ENCODE measurements around the gene RAI2. TPM values are rescaled to one million over a fixed set of nuclear protein-coding genes. Genes with fewer than 3 reads are reported as not detected.

Gene RAI2
- total RNA-seq, 1 donor = 0.36 TPM

GRCh38 chrX:17824980-17825379 lies 36.1 kb downstream of the RAI2 start:
- no peaks in the 10 kb centered on the region for H3K27me3 ChIP-seq (ENCODE audit: insufficient read depth, low read length)
- no peak for DNase-seq (ENCODE audit: insufficient read length, low spot score, missing footprints)
- H3K27ac ChIP-seq (ENCODE audit: low read depth, low read length) = no peak overlapping the region
- no peak for TF ChIP-seq CTCF (IDR thresholded peaks at IDR 0.05; ENCODE audit: extremely low read depth, low read depth, low read length)
- H3K9me3 ChIP-seq (ENCODE audit: low read depth, low read length) = no peaks in the 10 kb centered on the region
- H3K36me3 ChIP-seq (ENCODE audit: insufficient read depth, low read length) = no peaks in the 10 kb centered on the region
- no peak overlapping the region for H3K4me2 ChIP-seq (ENCODE audit: insufficient read depth, low read length)
- no peaks in the 10 kb centered on the region for H4K20me1 ChIP-seq (ENCODE audit: insufficient read depth, low read length)
- H3K4me1 ChIP-seq (ENCODE audit: insufficient read depth, low read length) = peaks cover 3% of the 10 kb centered on the region
- H3K79me2 ChIP-seq (ENCODE audit: insufficient read depth, low read length) = no peaks in the 10 kb centered on the region
- H3K4me3 ChIP-seq (ENCODE audit: insufficient read depth, low read length) = no peak overlapping the region
- no peak overlapping the region for H2AFZ ChIP-seq (ENCODE audit: low read length)

GRCh38 chrX:17822351-17822750 lies 38.7 kb downstream of the RAI2 start:
- H3K9me3 ChIP-seq (ENCODE audit: low read depth, low read length) = no peaks in the 10 kb centered on the region
- H3K4me2 ChIP-seq (ENCODE audit: insufficient read depth, low read length) = no peak overlapping the region
- no peak overlapping the region for H2AFZ ChIP-seq (ENCODE audit: low read length)
- H3K36me3 ChIP-seq (ENCODE audit: insufficient read depth, low read length) = no peaks in the 10 kb centered on the region
- no peak for TF ChIP-seq CTCF (IDR thresholded peaks at IDR 0.05; ENCODE audit: extremely low read depth, low read depth, low read length)
- no peak overlapping the region for H3K4me3 ChIP-seq (ENCODE audit: insufficient read depth, low read length)
- peaks cover 3% of the 10 kb centered on the region for H3K4me1 ChIP-seq (ENCODE audit: insufficient read depth, low read length)
- peak; percentile 77 for DNase-seq (ENCODE audit: insufficient read length, low spot score, missing footprints)
- H3K27me3 ChIP-seq (ENCODE audit: insufficient read depth, low read length) = no peaks in the 10 kb centered on the region
- H3K27ac ChIP-seq (ENCODE audit: low read depth, low read length) = no peak overlapping the region
- no peaks in the 10 kb centered on the region for H3K79me2 ChIP-seq (ENCODE audit: insufficient read depth, low read length)
- H4K20me1 ChIP-seq (ENCODE audit: insufficient read depth, low read length) = no peaks in the 10 kb centered on the region

GRCh38 chrX:17820100-17820499 lies 41.0 kb downstream of the RAI2 start:
- H3K27ac ChIP-seq (ENCODE audit: low read depth, low read length) = no peak overlapping the region
- H3K79me2 ChIP-seq (ENCODE audit: insufficient read depth, low read length) = no peaks in the 10 kb centered on the region
- H3K27me3 ChIP-seq (ENCODE audit: insufficient read depth, low read length) = no peaks in the 10 kb centered on the region
- no peak for TF ChIP-seq CTCF (IDR thresholded peaks at IDR 0.05; ENCODE audit: extremely low read depth, low read depth, low read length)
- H3K4me3 ChIP-seq (ENCODE audit: insufficient read depth, low read length) = no peak overlapping the region
- DNase-seq (ENCODE audit: insufficient read length, low spot score, missing footprints) = no peak
- no peak overlapping the region for H3K4me2 ChIP-seq (ENCODE audit: insufficient read depth, low read length)
- no peaks in the 10 kb centered on the region for H4K20me1 ChIP-seq (ENCODE audit: insufficient read depth, low read length)
- no peaks in the 10 kb centered on the region for H3K9me3 ChIP-seq (ENCODE audit: low read depth, low read length)
- no peak overlapping the region for H2AFZ ChIP-seq (ENCODE audit: low read length)
- H3K36me3 ChIP-seq (ENCODE audit: insufficient read depth, low read length) = no peaks in the 10 kb centered on the region
- H3K4me1 ChIP-seq (ENCODE audit: insufficient read depth, low read length) = peaks cover 8% of the 10 kb centered on the region

- Histone ChIP-seq H3K27ac (ENCODE audit: low read depth, low read length) (no peak overlapping the region), H2AFZ (ENCODE audit: low read length) (no peak overlapping the region), H3K27me3 (ENCODE audit: insufficient read depth, low read length) (no peaks in the 10 kb centered on the region), H3K36me3 (ENCODE audit: insufficient read depth, low read length) (no peaks in the 10 kb centered on the region), H3K4me1 (ENCODE audit: insufficient read depth, low read length) (peaks cover 11% of the 10 kb centered on the region), H3K79me2 (ENCODE audit: insufficient read depth, low read length) (no peaks in the 10 kb centered on the region), H4K20me1 (ENCODE audit: insufficient read depth, low read length) (no peaks in the 10 kb centered on the region), H3K4me3 (ENCODE audit: insufficient read depth, low read length) (no peak overlapping the region), H3K9me3 (ENCODE audit: low read depth, low read length) (no peaks in the 10 kb centered on the region), H3K4me2 (ENCODE audit: insufficient read depth, low read length) (no peak overlapping the region)
- no peak for DNase-seq (ENCODE audit: insufficient read length, low spot score, missing footprints)
- no peak for TF ChIP-seq CTCF (IDR thresholded peaks at IDR 0.05; ENCODE audit: extremely low read depth, low read depth, low read length)
Measured at GRCh38 chrX:17818726-17819125, 42.4 kb downstream of the RAI2 start.

Measured in osteoblast (primary cell).